ENCODE results near the gene MGAT4B.

MGAT4B gene

DNA sequence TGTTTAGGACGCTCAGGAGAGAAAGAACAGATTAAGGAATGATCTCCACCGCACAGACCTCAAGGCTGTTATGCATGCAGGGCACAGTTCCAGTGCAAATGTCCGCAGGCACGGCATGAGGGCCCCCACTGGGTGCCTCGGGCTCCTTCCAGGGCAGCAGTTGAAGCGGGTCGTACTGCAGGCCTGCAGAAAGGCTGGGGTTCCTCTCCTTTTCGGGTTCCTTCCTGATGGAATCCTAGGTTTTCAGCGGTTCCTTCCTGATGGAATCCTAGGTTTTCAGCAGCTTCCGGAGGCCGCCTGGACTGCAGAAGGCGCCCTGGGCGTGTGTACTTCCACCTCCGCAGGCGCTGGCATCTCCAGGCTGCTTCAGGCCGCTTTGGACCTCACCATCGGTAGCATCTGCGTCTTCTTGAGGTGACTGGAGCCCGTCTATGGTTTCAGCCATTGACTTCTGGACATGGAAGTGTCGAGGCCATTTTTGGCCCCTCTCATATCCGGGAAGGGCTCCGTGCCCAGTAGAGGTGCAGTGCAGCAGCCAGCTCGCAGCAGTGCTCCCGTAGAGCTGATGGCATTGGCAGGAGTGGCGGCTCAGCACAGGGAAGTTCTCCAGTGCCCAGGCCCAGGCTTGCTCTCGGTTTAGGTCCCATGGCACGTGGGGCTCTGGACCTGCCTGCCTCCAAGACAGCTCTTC lies 5.6 kb upstream of the MGAT4B start:
- no peak for DNase-seq (ENCODE audit: low read depth, low spot score)

- DNase-seq (ENCODE audit: low read depth, low spot score), result no peak
Measured at GRCh38 chr5:179805529-179806249, 977 bp downstream of the MGAT4B start.

- DNase-seq (ENCODE audit: low read depth, low spot score), result no peak
Measured at GRCh38 chr5:179805070-179805528, 1.6 kb downstream of the MGAT4B start.

DNA sequence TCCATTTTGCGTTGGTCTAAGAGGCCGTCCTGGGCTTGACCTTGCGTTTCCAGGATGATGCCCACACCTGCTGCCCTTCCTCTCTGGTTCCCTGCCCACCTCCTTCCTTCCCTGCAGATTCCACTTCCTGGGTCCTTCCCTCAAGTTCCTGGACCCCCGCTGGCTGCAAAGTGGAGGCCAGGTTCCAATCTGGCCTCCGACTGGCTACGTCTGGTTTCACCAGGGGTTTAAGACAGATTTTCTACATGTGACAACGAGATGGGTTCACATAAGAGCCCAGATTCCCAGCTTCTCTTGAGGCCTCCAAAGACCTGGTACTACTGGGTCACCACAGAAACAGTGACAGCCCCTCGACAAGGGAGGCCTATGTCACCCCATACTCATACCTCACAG lies 2.1 kb downstream of the MGAT4B start:
- DNase-seq (ENCODE audit: low read depth, low spot score), result no peak

DNA sequence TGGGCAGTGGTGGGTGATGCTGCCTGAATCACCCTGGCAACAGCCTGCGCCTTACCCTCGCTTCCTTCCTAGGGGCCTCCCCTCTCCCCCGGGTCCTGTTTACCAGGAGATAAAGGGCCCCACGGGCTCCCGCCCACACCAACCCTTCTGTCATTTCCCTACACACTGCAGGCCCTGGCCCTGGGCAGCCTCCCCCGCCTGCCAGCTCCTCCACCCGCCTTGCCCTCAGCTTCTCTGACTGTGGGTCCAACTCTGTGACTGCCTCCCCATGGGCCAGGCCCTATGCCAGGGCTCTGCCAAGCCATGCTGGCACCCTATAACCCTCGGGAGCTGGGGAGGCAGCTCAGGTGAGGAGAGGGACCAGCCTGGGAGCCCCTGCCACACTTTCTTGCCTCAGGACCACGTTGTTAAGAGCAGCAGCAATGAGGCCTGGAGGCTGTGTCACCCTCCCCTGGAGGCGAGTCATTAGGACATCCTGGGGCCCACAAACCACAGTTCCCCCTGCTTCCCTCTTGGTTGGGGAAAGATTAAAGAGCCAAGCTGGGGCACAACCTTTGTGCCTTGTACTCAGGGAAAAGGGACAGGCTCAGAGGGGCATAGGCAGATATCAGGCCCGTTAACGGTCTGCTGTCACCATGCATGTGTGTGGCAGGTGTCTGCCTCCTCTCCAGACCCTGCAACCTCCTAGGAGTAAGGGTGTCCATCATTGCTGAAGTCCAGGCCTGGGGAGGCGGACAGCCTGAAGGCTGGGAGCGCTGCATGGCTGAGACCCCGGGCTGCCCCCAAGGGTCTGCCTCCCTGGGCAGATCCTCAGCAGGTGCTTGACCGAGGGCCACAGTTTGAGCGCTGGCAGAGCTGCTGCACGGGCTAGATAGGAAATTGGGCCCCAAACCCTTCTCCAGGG lies 2.8 kb downstream of the MGAT4B start:
- DNase-seq (ENCODE audit: low read depth, low spot score), result no peak

- DNase-seq (ENCODE audit: low read depth, low spot score), result no peak
Measured at GRCh38 chr5:179802950-179803562, 3.6 kb downstream of the MGAT4B start.

DNA sequence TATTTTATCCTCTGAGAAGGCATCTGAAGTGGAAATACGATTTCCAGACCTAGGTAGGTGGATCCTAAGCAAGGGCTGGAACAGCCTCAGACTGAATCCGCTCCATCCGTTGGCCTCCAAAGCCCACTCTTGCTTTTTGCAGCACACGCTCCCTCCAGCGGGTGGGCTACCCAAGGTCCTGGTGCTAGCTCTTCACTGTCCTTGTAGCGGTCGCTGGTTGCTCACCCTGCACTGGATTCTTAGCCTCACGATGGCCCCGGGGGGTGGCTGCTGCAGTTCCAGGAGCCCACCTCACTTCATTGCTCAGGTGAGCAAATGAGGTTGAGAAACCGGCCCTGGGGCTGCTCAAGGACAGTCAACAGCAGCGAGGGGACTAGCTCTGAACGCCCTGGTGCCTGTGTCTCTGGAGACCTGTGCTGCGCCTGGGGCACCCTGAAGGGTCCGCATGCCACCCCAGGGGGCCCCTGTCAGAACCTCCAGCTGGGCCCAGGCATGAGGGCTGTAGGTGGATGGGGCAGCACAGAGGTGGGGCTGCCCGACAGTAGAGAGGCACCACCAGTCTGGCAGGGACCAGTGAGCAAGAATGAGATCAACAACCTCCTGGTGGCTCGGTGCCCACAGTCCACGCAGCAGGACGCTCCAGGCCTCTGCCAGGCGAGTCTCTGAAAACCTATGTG lies 4.3 kb downstream of the MGAT4B start:
- DNase-seq (ENCODE audit: low read depth, low spot score), result no peak

- no peak for DNase-seq (ENCODE audit: low read depth, low spot score)
Measured at GRCh38 chr5:179801304-179802206, 5.1 kb downstream of the MGAT4B start.

- no peak for DNase-seq (ENCODE audit: low read depth, low spot score)
Measured at GRCh38 chr5:179800696-179801201, 5.9 kb downstream of the MGAT4B start.

DNA sequence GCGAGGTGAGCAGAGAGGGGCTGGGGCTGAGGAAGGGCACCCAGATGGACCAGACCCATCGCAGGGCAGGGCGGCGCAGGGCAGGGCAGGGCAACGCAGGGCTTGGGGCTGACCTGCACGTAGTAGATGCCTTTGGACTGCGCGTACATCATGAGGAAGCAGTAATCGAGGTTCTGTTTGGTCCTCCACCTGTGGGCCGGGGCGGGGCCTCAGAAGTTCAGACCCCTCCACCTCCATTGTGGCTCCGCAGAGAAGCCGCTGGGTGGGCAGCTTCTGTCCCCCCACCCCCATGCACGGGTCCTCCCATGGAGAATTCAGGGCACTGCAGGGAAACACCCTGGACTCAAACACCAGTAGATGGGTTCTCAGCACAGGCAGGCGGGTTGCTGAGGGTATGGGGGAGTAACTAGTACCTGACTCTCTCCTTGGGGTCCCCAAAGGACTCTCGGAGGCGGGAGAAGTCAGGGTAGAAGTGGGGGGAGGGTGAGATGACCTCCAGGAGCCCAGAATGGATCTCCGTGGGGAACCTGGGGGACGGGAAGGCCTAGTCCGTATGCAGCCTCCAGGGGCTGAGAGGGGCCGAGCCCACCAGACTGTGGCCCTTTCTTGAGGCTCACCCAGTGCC lies 6.5 kb downstream of the MGAT4B start:
- no peak for DNase-seq (ENCODE audit: low read depth, low spot score)

- no peak for DNase-seq (ENCODE audit: low read depth, low spot score)
Measured at GRCh38 chr5:179799644-179799973, 7.1 kb downstream of the MGAT4B start.

- DNase-seq (ENCODE audit: low read depth, low spot score), result no peak
Measured at GRCh38 chr5:179798771-179799643, 7.7 kb downstream of the MGAT4B start.

- no peak for DNase-seq (ENCODE audit: low read depth, low spot score)
Measured at GRCh38 chr5:179798144-179798770, 8.4 kb downstream of the MGAT4B start.

GRCh38 chr5:179797741-179798140 lies 8.9 kb downstream of the MGAT4B start:
- no peak for DNase-seq (ENCODE audit: low read depth, low spot score)

DNA sequence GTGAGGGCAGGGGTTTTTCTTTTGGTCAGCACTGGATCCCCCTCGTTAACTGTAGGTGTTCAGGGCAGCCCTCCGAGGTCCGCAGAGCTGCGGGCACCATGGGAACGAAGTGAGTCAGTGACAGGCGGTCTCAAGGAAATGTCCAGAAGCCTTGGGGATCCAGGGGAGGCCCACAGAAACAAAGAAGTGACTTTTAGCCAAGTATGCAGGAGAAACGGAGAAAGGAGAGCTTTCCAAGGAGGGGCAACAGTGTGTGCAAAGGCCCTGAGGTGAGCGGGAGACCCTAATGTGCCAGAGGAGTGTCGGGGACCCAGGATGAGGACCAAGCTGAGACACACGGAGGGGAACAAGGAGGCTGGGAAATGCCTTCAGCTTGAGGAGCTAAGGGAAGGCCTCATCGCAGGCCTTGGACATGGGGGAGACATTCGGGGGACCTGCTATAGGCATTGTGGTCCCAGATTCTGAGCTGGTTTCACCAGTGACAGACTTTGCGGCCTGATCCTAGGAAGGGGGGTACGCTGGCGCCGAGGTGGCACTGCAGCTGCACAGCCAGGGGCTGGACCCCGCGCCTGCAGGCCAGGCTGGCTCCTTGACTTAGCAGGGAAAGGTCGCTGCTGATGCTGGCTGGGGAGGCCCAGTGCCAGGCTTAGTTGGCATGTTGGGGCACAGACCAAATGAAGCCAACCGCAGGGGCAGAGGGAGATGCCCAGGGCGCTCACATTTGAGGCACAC lies 9.6 kb downstream of the MGAT4B start:
- no peak for DNase-seq (ENCODE audit: low read depth, low spot score)

GRCh38 chr5:179795863-179796833 lies 10.5 kb downstream of the MGAT4B start:
- DNase-seq (ENCODE audit: low read depth, low spot score), result no peak

Data from smooth muscle cell of the brain vasculature (primary cell).